Inflammatory macrophage treated with lipopolysaccharide for 1 hour (primary cell): ENCODE measurements around the gene RYR2.

ENCODE experiments used
- DNase-seq, 2 donors: peaks; one replicate each; pipeline ENCODE4 v3.0.0-alpha.2; 2020 to 2022

The RYR2 gene

DNA sequence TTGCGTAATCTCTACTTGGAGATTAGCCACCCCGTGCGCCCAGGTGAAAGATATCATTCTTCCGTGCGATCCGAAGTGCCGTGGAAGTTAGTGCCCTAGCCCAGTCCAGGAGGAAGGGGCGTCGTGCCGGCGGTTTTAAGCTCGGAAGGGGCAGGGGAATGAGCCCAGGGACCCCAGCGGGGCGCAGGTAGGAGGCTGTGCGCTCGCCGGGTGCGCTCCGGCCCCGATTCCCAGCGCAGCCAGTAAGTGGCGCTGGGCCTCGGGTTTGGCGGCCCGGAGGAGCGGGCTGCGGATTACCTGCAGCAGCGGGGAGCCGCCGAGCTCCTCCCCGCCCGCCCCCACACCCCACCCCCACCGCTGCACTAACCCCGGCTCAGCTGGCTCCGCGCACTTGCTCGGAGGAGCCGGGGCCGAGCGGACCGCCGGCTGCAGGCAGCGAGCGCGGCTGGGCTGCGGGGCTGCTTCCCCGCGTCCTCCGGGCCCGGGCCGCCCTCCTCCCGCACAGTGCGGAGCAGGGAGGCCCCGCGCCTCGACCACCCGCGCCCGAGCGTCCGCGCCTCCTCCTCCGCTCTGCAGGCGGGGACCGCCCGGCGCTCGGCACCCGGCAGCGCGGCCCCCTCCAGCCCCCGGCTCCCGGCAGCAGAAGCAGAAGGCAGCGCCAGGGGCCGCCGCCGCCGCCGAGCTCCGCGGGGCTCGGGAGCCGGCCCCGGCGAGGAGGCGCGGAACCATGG, at the start of gene RYR2:
RYR2 (plus strand) TSS at position 390 of the 731 bp plus-strand sequence; CDS start at position 728, 338 bp downstream.
- DNase-seq, result no peak

DNA sequence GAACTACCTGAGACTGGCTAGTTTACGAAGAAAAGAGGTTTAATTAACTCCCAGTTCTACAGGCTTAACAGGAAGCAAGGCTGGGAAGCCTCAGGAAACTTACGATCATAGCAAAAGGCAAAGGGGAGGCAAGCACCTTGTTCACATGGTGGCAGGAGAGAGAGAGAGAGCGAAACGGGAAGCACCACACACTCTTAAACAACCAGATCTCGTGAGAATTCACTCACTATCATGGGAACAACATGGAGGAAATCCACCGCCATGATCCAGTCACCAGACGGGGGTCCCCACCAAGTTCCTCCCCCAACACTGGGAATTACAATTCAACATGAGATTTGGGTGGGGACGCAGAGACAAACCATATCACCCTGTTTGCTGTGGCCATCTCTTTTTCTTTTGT, 49.5 kb upstream of the RYR2 start:
- DNase-seq, result no peak

DNA sequence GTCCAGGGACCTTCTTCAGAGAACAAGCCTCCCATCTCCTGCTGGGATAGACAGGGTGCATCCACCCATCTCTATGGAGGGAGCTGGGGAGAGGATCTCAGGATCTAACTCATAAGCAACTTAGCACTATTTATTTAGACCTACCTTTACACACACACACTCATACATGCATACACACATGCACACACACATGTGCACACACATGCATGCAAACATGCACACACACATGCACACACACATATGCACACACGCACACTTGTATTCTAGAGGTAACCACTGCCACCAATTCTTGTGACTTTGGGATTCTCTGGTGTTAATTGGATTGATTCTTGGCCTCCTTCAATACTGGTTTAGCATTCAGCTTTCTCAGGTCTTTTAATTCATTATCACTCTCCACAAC, 47.5 kb upstream of the RYR2 start:
- no peak for DNase-seq

DNA sequence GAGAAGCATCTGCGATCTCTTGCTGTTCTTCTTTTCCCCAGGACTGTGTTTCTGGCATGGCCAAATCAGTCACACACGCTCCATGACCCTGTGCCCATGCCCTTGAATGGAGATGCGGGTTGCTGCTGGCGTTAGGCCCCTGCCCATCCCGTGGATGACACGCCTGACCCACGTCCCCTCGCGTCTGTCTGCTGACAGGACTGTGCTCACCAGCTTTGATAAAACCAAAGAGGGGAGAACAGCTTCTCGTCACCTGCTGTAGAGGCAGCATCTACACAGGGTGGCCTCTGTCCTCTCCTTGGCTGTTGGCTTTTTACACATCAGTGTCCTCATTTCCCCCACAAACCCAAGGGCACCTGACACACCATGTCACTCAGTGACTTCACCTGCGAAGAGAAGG, 44.6 kb upstream of the RYR2 start:
- no peak for DNase-seq

DNA sequence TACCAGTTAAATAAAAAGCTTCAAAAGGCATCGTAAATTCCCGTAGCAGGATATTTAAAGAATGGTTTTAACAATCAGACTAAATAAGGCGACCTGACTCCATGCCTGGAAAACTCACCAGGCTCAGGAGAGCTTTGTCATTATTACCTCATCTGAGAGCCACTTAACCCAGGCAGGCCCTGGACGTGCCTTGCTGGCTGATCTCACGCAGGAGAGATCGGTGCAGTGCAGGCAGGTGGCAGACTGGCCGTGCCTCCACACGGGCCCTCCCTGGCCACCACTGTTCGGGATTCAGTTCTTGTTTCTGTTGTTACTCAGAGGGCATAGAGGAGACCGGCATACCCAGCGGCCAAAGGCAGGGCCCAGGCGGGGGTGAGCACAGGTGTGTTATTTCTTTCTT, 44.1 kb upstream of the RYR2 start:
- no peak for DNase-seq

DNA sequence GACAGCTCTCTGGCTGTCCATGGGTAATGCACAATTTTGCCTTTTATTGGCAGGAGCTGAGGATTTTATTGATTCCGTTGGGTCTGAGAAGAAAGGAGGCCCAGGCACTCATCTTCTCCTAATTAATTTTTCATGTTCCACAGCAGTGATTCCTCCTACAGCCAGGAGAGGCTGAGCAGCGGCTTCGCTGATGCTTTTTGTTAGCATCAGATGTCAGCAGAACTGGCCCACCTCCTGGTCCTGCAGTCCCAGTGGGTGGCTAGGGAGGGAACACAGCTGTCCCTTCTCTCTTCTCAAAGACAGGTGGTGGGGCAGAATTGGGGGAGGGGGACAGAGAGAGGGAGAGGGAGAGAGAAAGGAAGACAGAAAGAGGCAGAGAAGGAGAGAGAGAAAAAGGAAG, 43.4 kb upstream of the RYR2 start:
- no peak for DNase-seq

DNA sequence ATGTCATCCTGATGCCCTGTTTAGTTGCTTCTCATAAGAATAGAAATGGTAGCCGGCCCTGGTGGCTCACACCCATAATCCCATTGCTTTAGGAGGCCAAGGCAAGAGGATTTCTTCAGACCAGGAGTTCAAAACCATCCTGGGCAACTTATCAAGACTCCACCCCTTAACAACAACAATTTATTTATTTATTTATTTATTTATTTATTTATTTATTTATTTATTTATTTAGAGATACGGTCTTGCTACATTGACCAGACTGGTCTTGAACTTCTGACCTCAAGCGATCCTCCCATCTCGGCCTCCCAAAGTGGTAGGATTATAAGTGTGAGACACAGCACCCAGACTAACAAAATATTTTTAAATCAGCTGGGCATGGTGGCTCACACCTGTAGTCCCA, 41.8 kb upstream of the RYR2 start:
- no peak for DNase-seq

DNA sequence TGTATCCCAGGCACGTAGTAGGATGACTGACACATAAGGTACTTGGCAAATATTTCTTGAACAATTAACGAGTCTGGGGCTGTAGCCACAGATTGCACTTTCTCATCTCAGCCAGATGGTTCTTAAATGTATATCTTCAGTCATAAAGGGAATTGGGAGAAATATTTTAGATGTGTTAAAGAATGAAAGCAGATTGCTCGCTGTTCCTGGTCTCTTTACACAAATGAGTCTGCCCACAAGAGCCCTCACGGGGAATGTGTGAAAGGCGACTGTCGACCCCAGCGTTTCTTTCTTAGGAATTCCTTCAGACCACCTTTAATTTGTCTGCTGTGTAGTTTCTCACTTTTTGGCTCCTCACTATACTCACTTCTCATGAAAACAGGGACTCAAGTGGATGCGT, 38.5 kb upstream of the RYR2 start:
- DNase-seq, result no peak

DNA sequence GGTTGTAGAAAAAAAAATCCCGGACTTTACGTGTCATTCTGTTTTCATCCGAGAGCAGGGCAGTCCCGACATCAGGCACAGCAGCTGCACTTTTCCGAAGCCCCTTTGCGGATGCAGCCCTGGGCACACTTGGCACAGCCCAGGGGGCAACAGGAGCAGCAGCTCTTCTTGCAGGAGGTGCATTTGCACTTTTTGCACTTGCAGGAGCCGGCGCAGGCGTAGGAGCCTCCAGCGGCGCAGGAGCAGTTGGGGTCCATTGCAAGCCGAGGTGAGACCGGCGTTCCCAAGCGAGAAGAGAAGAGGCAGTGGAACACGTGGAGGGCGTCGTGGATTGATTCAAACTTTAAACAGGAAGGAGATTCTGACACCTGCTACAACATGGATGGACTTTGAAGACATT, 37.9 kb upstream of the RYR2 start, which contains the start of gene MT1HL1:
MT1HL1 (minus strand) TSS at position 326 of the 400 bp plus-strand sequence; CDS start at position 257, 69 bp downstream.
- no peak for DNase-seq

DNA sequence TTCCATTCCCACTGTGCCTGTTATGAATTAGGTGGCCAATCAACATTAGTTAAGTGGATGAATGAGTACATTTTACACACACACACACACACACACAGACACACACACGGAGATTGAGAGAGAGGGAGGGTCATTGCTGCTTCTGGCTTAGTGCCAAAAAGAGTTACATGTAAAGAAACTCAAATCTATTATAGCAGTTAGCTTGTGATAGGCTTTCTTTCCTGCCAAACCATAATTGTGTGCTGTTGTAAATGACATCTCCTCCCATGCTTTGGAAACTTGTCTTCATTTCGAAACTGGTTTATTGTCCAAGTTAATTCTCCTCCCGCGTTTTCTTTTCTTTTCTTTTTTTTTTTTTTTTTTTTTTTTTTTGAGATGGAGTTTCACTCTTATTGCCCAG, 36.3 kb upstream of the RYR2 start:
- DNase-seq, result no peak

DNA sequence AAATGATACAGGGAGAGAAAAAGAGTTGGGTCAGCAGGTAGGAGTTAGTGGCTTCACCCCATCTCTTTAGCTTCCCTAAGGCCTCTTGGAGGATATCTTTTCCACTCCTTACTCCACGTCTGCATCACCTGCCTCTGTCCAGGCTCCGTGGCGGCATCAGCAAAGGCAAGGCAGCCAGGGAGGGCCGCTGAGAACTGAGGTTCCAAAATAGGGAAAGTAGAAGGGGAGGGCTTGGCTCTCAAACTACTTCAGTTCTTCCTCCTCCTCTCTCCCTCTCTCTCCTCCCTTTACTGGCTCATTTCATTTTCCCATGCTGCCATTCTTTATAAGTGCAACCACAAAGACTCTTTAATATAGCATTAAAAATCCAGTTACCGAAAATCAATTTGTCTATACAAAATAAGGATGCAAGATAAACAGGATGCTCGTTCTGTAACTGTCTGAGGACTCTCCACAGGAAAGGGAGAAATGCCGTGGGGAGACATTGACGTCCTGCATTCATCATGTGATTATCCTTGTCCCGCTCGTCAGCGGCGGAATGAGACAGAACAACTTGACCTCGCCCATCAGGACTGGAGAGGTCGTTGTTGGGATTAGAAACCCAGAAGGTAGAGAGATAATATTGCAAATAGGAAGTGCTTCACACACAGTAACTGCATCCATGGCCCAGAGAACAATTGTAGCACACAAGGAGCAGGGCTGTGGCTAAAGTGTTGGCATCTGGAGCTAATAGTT, 34.7 kb upstream of the RYR2 start:
- no peak for DNase-seq

DNA sequence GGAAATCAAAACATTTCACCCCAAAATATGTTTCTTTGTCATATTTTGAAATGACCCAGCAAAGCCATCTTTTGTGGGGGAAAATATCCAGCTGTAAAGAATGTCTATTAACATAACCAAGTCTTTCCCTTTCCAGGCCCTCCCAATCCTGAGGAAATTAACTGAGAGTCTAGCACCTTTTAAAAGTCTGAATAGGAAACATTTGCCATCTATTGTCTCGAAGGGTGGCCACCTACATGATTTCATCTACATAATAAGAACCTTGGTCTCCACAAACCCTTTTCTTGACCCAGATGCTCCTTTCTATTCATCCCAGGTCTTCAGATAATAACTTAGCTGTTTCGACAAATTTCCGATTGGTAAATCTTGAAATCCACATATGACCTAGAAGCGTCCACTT, 32.4 kb upstream of the RYR2 start:
- no peak for DNase-seq

DNA sequence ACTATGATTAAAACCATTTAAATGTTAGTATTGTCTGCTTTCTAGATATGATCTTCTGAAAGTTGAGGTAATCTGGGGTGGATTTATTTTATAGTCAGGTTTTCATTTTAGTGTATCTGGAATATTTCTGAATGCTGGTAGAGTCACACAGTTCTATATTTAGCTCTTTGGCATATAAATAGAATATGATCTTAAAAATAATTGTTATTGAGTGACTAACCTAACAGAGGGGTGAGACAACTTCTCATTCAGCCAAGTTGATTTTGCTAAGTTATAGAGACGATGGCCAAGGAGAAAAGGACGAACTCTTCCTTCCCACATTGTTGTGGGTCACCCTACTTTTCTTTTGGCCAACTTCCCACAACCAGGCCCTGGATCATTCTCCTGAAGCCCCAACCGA, 30.6 kb upstream of the RYR2 start:
- no peak for DNase-seq

DNA sequence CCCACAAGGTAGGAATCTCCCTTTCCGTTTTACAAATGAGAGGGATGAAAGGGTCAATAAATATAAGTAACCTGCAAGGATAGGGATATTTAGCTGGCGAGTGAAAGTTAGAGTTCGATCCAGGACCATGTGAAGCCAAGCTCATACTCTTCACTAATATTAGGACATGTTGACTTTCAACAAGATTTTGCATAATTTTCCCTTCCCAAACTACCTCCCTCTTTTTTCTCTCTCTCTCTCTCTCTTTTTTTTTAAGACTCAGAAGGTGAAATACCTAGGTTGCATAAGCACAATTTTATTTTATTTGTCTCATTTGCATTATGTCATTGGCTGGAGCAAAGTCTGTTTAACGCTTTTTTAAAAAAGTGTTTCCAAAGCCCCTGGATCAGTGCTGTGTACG, 29.6 kb upstream of the RYR2 start:
- no peak for DNase-seq

DNA sequence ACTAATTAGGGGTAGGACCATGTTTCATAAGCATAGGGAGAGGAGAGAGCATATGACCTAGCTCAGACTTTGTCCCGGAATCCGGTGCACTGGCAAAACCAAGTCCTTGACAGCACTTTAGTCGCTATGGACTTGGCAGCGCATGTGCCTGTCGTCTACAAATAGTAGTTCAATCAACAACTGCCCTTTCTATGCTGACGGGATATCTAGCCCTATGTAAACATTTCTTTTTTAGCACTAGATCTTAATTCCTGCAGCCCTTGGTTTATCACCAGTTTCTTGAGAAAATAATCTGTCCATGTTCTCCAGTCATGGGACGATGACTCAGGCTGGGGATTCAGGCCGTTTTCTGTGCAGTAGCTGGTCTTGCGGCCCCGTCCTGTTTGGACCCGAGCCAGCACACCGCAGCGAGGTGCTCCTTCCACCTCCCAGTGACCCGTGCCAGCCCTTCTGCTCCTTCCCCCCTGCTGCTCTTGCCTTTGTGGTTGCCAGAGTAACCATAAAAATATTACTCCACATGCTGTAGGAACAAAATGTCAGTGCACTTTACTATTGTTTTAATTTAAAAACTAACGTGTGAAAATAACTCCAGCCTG, 29.1 kb upstream of the RYR2 start:
- DNase-seq, result no peak

DNA sequence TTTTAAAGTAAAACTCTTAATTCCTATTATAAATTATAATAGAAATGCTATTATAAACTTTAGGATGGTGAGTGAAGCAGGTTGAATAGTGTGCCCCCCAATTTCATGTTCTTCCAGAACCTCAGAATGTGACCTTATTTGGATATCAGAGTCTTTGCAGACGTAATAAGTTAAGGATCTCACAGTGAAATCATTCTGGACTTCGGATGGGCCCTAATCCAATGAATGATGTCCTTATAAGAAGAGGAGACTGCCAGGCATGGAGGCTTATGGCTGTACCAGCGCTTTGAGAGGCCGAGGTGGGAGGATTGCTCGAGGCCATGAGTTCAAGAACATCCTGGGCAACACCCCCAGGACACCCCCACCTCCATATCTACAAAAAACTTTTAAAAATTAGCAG, 28.4 kb upstream of the RYR2 start:
- DNase-seq, result no peak

DNA sequence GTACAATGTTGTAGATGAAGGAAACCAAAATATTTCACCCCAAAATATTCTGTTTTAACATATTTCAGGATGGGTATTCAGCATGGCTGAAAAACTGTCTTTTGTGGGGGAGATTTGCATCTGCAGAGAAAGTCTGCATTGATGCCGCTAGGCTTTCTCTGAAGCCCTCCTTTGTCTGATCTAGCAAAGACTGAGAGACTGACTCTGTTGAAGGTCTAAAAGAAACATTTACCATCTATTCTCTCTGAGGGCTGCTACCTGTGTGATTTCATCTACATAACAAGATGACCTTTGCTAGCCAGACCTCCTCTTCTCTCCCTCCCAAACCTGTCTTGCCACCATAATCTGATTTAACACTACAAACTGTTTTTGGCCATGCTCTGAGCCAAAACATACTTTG, 25.4 kb upstream of the RYR2 start:
- no peak for DNase-seq

DNA sequence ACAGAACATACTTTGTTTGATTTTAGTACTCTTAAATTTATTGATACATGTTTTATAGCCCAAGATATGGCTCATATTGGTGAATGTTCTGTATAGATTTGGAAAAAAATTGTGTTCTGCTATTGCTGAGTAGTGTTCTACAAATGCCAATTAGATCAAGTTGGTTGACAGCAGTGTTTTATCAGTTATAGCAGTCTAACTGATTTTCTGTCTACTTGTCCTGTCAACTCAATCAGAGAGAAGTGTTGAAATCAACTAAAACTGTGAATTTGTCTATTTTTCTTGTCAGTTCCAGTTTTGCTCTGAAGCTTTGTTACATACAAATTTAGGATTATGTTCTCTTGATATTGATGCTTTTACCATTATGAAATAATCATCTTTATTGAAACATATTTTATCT, 23.1 kb upstream of the RYR2 start:
- DNase-seq, result no peak

DNA sequence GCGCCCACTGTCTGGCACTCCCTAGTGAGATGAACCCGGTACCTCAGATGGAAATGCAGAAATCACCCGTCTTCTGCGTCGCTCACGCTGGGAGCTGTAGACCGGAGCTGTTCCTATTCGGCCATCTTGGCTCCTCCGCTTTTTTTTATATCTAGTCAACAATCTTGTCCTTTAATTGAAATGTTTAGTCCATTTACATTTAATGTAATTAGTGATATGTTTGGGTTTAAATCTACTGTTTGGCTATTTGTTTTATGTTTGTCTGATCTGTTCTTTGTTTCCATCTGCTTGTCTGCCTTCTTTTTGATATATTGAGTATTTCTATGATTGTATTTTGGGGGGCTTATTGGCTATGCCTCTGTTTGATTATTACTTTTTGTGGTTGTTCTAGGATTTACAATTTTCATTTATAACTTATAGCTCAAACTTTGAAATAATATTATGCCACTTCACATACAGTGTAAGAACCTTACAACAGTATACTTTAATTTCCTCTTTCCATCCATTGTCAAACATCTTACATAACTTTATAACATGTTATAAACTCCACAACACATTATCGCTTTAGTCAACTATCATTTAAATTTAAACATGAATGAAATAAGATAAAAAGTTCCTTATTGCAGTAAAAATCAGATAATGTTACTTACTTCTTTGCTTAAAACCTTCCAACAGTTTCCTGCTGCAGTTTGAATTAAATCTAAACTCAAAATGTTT, 16.5 kb upstream of the RYR2 start:
- no peak for DNase-seq

DNA sequence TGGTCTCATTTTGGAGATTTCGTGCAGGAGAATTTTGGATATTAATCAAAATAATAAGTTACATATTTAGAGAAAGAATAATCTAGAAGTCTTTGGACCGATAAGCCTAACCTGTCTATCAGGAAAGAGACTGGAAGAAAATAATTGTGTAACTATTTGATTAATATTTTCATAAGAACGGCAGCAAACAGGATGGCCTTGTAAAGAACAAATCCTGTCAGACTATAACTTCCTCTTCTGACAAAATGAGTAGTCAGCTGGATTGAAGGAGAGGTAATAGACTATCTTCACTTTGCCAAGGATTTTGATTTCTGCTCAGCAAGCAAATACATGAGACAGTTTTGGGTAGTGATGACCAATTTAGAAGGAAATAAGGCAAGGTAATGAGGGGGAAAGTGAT, 12.7 kb upstream of the RYR2 start:
- DNase-seq, result no peak

DNA sequence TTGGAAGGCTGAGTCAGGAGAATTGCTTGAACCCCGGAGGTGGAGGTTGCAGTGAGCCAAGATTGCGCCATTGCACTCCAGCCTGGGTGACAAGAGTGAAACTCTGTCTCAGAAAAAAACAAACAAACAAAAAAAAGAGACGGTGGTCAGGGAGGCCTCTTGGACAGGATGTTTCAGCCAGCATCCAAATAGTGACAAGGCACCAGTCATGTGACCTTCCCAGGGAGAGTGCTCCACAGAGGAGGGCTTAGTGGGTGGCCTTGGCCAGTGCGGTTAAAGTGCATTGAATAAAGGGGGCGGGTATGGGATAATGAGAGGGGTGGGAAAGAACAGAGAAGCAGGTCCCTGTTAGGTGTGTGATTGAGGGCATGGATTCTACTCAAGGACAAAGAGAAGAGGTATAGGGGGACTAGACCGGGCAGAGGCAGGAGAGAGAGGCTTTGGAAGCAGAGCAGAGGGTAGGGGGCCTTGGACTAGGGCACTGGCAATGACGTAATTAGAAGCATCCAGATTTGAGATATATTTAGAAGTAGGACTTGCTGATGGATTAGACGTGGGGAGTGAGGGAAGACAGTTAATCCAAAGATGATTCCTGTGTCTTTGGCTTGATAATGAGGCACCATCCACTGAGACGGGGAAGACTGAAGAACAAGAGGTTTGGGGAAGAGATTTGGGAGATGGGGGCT, 12.0 kb upstream of the RYR2 start:
- no peak for DNase-seq

DNA sequence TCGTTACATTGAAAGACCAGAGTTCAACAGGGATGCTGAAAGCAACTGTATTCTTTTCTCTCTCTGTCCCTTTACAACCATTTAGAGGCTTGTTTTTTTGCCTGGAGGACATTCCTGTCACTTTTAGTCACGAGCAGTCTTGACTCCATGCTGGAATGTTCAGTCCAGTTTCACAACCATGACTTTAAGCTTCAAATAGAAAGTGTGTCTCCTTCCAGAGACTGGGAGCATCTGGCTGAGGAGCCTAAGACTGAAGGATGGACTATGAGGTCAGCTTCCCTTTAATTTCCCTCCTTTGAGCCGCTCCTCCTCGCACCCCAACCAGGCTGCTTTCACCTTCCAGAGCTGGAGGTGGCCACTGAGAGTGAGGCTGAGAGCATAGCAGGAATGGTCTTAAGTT, 10.5 kb upstream of the RYR2 start:
- DNase-seq, result no peak

DNA sequence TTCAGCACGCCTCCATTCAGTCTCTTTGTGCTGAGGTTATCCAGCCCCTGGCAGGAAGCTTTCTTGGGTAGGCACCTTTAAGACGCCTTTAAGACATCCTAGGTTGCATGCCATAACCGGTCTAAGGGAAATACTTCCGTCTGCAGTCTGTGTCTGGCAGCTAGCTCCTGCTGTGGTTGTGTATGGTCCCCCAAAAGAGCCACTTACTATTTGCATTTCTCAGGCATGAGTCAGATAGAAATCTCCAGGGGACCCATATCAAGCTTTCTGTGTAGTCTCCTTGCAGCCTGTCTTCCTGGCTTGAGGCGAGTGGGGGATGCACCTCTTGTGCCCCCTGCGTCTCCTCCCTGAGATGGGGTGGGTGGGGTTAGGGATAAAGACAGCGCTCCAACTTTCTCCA, 10.0 kb upstream of the RYR2 start:
- no peak for DNase-seq
